Esophagus muscularis mucosa (tissue), 3 donors: ENCODE measurements around the gene CR1L.

ENCODE experiments used
- CTCF ChIP-seq, 3 experiments: fragments of 200-600 bp in 2 of 3; fragments of 450-650 bp in 1 of 3; sonication (generic) in 2 of 3; IDR thresholded peaks; one replicate each; pipeline ENCODE4 v1.5.1; 2017 to 2019; ENCODE audit warnings: antibody characterized with exemption in 3 of 3, mild to moderate bottlenecking in 2 of 3, moderate library complexity in 1 of 3
- POLR2A ChIP-seq: fragments of 450-650 bp; IDR thresholded peaks from one replicate; pipeline ENCODE4 v1.6.1; 2017; ENCODE audit warnings: antibody characterized with exemption, moderate library complexity, mild to moderate bottlenecking, low read depth

GRCh38 chr1:207748737-207749528 is 104.0 kb downstream of the CR1L start:
- TF ChIP-seq POLR2A: no peak
- TF ChIP-seq CTCF (IDR thresholded peaks at IDR 0.05): no peak
